HG02852 (cell line): ENCODE data around the gene ACTN1.

Experiments used
- ATAC-seq: cut with Tn5 transposase; IDR thresholded peaks from one replicate; pipeline ENCODE4 v1.9.1; 2021; ENCODE audit warnings: mild to moderate bottlenecking, moderate library complexity; ENCODE audit not compliant: unreplicated experiment

The ACTN1 gene

DNA sequence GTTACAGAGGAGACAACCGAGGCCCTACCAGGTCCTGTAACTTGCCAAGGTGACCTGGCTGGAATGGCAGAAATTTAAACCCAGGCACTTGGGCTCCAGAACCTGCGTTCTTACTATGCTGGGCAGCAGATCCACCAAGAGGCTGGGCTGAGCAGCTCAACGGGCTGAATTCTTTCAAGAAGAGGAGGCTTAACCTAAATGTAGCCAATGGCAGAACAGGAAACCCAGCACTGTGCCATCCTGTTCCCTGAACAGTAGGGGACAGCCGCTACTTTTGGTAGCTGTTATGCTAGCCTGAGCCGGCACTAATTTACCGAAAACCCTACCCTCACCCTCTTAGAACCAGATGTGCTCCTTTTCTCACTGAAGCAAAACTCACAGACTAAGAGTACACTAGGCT lies 86.1 kb downstream of the ACTN1 start:
- ATAC-seq: no peak

DNA sequence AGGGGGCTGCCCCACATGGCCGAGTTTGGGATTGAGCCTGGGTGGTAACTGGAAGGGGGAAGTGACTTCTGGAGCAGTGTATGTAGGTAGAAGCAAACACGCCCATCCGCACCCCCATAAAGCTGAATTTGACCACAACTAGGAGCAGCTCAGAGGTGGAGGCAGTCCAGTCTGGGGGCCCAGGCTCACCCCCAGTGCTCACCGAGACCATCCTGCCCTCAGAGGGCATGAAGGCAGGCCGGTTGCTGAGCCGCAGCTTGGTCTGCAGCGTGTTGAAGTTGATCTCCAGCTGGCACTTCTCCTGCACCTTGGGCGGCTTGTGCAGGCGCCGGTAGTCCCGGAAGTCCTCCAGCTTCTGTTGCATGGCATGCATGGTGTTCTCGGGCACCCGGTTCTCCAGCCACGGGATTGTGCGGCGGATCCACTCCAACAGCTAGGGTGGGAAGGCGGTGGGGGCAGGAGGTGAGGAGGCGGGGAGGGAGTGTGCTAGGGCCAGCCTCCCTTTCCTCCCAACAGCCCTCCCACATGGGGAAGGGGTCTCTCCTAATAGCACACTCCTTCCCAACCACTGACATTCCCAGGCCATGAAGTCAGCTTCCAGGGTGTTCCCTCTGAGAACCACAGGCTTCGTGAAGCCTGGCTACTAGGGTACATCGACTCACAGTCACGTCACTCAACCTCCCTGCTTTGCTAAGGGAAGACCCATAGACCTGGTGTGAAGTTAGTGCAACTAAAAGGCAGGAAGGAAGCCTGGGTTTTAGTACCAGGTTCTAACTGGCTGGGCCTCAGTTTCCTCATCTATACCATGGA lies 87.0 kb downstream of the ACTN1 start:
- ATAC-seq: no peak

DNA sequence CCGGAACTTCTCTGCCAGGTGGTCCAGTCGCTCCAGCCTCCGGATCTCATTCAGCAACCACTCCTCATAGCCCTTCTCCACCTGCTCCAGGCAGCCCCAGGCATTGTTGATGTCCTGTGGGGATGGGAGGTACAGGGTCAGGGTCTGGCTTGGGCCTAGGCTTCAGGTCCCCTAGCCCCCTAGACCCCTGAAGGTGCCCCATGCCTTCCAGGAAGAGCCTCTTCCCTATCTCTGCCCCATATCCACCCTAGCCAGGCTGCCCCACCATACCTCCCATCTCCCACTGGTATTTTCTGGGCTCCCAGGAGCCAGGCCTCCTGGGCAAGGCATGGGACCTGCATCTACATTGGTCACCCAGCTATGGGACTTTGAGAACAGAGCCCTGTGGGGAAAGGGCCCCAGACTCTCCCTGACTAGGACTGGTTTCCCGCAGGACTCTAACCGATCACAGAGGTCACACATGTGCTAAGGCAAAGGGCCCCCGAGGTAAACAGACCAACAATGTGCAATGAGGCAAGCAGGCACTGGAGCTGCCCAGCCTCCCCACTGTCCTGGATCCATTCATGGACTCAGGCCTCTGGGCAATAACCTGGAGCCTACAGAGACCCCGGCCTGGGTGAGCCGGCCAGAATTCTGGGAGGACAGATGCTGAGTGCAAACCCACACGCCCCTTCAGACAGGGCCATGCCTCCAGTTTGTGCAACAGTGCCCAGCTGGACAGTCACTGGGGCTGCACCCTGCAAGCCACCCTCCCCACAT lies 88.8 kb downstream of the ACTN1 start:
- ATAC-seq: no peak

DNA sequence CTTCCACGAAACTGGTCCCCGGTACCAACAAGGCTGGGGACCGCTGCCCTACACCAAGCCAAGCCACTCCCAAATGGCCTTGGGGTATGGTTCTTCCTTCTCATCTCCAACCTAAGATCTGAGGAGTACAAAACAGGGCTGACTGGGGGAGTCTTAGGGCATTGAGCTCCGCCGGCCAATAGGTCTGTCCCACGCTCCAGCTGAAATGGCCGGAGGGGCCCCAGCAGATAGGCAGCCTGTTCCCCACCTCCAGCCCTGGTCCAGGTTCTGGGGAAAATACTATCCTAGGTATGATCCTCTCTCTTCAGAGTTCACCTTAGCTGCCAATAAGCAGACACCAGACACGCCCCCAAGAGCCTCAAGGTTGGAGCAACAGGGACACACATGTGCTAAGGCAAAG lies 90.2 kb downstream of the ACTN1 start:
- no peak for ATAC-seq

DNA sequence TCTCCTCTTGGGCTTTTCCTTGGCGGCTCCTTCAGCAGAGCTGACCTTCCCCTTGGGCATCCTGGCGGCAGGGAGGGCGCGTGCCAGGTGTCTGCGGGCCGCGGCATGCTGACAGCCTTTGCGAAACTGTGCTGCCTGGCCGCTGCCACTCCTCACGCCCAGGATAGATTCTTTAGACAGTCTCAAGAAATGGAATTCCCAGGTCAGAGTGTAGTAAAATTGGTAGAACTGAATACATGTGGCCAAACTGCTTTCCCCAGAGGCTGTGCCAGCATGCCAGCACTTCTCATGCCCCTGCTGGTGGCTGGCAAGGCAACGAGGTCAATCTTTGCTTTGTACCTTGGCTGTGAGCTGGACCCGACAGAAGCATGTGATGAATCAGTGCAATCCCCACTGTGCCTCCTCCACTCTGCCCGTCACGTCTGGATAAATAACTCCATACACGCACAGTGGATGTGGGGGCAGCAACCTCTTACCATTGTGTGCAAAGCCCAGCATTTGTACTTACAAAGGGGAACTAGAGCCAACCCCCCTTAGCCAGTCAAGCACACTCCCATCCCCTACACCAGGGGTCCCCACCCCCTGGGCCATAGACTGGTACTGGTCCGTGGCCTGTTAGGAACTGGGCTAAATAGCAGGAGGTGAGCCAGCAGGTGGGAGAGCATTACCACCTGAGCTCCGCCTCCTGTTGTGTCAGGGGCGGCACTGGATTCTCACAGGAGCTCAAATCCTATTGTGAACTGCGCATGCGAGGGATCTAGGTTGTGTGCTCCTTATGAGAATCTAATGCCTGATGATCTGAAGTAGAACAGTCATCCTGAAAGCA lies 90.9 kb downstream of the ACTN1 start:
- no peak for ATAC-seq

DNA sequence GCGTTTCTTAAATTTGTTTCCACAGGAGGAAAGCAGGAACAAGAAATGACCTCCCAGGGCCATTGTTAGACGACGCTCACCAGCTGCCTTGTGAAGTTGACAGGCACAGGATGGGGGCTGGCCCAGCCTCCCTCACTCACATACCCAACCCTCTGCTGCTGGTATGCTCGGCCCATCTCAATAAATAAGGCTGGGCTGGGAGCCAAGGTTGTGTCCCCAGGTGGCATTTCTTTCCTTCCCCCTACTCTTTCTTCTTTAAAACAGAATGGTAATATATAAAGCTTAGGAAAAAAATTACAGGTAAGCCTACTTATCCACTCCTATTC lies 93.0 kb downstream of the ACTN1 start:
- no peak for ATAC-seq

DNA sequence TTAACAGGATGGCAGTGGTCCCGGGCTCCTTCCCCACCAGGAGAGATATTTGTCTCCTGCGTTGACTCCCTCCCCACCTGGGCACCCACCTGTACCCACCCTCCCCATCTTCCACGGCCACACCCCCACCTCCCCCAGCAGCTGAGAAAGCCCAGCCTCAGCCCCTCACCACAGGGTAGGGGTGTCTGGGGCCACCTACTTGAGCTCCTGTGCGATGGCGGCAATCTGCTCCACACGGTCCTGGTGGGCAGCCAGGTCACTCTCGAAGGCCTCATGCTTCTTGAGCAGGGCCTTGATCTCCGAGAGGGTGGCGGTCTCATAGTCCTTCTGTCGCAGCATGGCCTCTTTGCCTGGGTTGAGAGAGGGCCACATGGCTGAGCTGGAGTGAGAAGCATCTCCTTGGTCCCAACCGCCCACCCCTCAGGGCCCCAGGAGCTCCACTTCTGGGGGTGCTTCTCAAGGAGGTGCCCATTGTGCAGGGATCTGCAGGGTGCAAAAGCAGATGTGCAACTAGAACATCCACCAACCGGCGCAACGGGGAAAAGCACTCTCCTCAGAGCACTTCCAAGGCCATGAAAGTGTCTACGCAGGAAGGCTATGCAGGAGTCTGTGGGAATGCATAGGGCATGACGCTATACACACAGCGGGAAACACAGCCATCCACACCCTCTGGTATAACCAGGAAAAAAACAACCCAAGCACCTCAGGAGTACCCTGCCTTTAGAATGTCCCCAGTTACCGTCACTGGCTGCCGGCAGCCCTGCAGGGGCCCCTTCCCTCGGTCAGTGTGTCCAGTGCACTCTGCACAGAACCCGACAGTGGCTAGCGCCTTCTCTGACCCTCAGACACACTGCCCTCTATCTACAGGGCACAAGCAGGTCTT lies 93.6 kb downstream of the ACTN1 start:
- no peak for ATAC-seq

DNA sequence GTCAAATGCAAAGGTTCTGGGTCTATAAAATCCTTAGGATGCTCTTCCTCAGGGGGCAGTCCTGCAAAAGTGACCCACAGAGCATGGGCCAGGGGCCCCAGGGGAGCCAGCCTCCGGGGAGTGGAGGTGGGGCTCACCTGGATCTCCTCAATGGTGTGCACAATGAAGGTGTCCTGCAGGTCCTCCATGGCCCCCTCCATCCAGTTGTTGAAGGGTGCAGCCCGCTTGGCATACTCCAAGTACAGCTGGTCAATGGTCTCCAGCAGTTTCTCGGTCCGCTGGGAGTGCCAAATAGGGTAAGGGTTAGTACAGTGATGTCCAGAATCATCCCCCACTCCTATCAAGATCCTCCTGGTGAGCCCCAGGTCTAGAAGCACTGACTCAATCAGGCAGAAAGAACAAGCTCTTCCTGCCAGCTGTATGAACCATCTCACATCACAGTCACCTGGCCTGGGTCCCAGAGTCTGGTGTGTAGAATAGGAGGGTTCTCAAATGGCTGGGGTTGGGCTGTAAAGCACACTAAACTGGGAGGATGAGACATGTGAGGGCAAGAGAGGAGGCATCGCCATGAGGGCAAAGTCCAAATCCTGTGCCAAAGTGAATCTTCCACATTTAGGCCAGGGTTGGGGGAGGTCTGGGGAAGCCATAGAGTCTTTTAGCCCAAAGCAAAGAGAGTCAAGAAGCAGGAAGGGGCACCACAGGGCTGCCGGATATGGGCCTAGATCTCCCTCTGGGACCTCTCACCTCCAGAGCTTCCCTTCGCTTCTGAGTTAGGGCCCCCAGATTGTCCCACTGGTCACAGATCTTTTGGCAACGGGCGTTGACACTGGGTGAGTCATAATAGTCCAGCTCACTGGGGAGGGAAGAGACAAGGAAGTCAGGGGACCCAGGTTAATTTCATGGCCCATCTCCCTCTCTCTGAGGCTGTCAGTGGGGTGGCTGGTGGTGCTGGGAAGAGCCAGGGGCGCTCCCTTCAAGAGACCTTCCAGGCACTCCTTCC lies 94.8 kb downstream of the ACTN1 start:
- no peak for ATAC-seq

DNA sequence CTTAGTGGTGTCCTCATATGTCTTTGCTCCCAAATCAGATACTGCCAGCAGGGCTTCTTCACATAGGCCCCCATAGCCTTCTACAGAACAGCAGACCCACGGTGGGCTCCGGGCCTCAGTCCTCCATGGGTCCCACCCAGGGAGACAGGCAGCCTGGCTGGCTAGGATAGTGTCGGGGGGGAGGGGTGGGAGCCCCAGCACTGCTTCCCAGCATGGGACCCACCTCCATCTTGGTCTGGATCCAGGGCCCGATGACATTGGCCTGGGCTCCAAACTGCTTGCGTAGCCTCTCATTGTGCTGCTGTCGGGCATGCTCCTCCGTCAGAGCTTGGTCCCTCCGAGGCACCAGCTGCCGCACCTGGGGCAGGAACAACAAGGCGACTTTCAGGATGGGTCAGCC lies 96.9 kb downstream of the ACTN1 start:
- ATAC-seq: no peak

DNA sequence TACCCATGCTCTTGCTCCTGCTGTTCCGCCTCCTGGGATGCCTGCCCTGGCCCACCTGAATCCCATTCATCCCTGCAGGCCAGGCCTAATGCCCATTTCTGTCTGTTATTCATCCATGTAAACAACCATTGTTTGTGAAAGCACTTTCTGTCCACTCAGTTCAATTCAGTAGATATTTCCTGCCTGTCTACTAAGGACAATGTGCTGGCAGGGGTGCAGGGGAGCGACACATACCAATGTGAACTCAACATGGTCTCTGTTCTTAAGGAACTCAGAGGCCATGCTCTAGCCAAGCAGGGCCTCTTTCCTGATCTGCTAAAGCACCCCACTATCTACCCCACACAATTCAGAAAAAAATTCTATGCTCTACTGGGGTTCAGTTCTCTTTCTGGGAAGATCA lies 97.7 kb downstream of the ACTN1 start:
- no peak for ATAC-seq

DNA sequence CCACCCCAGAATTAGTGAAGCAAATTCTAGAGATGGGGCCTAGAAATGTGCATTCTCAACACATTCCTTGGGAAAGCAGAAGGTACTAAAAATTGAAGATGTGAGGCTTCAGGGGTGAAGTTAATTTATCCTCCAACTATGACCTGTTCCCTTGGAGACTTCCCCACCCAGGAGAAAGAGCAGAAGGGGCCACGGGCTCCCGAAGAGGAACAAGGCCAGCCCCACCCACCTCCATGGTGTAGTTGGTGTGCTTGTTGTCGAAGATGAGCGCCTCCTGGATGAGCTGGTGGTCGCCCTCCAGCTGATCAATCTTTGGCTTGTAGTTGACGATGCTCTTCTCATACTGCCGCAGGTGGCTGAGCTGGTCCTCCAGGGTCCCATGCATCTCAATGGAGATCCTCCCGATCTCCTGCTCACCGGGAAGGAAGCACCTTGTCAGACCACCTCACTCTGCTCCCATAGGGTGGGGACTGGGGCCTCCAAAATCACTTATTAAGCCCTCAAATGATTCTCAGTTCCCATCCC lies 98.5 kb downstream of the ACTN1 start:
- ATAC-seq: no peak

DNA sequence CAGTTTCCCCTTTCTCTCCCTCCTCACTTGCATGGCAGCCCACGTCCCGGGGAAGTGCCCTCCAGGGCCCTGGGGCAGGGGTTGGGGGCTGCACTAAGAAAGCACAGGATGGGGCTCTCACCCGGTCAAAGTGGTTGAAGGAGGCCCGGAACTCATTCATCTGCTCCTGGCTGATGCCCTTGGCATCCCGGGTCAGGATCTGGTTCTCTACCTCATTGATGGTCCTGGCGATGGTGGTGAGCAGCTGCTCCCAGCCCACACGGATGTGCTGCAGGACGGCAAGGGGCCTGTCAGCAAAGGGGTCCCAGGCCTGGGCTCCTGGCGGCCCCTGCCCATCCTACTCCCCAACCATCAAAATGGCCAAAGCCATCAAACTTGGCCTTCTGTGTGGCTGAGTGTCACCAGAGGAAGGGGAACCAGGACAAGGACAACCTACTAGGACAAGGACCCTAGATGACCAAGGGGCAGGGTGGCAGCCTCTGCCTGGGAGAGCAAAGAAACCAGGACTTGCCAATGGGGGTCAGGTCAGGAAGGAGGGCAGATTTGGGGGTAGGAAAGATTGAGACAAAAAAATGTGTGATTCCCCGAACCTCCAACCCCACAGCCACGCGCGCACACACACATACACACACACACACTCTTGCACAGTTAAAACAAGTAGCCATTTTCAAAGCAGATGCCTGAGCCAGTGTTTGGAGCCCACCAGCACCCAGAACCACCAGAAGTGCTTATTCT lies 99.1 kb downstream of the ACTN1 start:
- no peak for ATAC-seq

DNA sequence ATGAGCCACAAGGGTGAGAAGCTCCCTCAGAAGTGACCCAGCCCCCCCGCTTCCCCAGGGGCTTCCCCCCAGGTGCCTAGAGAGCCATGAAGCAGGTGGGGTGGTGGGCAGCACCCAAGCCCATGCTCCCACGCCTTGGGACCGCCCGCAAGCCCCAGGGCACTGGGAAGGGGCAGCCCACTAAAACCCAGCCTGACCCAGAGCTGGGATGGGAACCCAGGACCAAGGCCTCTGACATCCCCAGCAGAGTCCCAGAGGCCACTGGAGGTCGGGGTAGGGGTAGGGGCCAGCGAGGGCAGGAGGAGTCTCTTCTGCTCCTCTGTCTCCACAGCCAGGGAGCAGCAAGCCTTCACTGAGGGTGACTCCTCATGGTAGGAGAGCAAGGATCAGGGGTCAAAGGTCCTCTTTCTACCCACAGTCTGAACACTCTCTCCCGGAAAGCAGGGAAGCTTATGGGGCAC lies 99.8 kb downstream of the ACTN1 start:
- no peak for ATAC-seq

DNA sequence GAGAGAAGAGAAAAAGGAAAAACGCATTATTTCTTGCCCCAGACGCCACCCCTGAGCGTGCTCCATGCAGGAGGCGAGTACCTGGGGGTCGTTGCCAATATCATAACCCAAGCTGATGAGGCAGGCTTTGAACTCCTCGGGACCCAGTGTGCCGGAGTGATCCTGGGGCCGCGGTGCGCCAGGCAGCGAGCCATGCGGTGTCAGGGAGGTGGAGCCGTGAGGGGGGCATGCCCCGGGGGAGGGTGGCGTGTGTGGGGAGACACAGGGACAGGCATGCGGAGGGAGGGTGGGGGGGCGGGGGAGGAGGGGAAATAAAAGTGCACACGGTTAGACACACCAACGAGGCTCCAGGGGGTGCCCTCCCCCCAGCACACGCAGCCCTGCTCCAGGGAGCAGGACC lies 100.2 kb downstream of the ACTN1 start:
- no peak for ATAC-seq

DNA sequence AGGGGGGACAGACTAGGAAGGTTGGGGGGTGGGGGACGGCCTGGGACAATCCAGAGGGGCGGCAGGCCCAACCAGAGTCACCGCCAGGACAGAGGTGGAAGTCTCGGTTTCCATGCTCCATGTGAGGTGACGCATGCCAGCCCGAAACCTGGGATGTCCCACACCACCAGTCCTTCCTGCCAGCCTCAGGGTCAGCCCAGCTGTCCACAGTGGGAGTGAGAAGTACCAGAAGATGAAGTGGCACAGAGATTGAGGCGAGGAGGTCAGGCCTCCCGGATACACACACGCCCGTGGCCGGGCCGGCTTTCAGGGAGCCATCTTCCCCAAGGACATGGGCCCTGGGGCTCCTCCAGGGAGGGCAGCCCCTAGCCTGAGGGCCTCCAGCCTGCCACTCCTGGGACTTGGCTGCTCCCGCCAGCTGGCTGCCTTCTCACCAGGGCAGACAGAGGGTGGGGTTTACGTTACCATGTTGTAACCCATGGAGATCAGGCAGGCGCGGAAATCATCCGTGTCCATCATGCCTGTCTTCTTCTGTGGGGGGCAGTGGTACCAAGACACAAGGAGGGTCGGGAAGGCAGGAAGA lies 101.0 kb downstream of the ACTN1 start:
- ATAC-seq: no peak

DNA sequence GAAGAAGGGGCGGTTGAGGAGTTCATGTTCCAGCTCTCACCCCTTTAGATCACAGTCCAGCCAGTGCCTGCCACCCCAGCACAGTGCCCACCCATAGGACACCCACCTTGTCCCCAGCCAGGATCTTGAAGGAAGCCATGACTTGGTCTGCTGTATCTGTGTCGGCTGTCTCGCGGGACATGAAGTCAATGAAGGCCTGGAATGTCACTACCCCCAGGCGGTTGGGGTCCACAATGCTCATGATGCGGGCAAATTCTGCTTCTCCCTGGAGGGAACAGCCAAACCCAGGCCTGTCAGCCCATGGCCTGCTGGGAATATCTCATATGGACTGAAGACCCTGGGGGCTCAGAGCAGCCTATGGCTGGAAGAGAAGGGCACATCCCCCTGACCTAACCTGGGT lies 102.1 kb downstream of the ACTN1 start:
- ATAC-seq: no peak

DNA sequence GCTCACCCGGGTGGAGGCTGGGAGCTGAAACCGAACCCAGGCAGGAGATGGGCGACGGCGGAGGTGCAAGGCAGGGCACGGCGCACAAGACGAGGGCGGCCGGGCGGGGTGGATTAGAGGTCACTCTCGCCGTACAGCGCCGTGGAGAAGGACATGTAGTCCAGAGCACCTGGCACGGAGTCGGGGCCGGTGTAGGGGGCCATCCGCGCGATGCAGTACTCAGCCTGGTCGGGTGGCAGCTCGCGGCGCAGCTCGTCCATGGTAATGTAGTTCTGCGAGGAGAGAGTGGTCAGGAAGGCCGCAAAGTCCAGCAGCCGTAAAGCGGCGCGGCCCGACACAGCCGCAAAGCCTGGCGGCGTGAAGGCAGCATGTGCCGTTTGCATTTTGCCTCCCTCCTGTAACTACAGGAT lies 104.4 kb downstream of the ACTN1 start:
- no peak for ATAC-seq

DNA sequence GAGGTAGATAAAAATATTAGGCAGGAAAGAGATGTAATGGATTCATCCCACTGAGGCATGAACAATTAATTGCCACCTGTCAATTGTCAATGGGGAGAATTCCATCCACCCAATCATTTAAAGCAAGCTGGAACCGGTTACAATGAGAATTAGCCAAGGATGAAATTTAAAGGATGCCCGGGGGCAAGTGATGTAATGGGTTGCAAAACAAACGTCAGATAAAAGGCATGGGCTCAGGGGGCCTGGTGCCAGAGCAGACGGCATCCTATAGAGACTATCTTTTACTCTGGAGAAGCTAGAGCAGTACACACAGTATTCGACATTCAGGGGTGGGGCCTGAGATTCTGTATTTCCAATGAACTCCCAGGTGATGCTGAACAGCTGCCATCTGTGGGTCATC lies 105.7 kb downstream of the ACTN1 start:
- no peak for ATAC-seq
